IMR-90 (cell line): ENCODE results near the gene KLK12. TPM values are rescaled to one million over a fixed set of nuclear protein-coding genes. Genes with fewer than 3 reads are reported as not detected.

Source experiments
- ATAC-seq: fragments of 200-7000 bp; cut with Tn5 transposase; 2 replicates; pipeline ENCODE4 v1.9.1; 2020; ENCODE audit warnings: low read depth, mild to moderate bottlenecking, moderate library complexity
- BruUV-seq: library from RNA; stranded (reverse); fragments of 400-500 nt; replicated peaks from 2 replicates; lab custom pipeline; 2021; lab: Mats Ljungman, UMichigan
- CTCF ChIA-PET: fragments of 300-600 bp; formaldehyde crosslinking; extraction: SDS; loops from one replicate; lab custom pipeline; 2021; ENCODE audit warnings: antibody characterized with exemption; lab: Yijun Ruan, JAX
- POLR2A ChIA-PET: fragments of 300-600 bp; sonication (Branson Sonifier 250); formaldehyde crosslinking; loops from one replicate; lab custom pipeline; 2022; ENCODE audit warnings: antibody characterized with exemption; ENCODE audit not compliant: unreplicated experiment; lab: Charles Lee
- DNase-seq: peaks from one replicate; pipeline ENCODE4 v3.0.0; 2013
- H2AFZ ChIP-seq: replicated peaks from 2 replicates; pipeline ENCODE3; 2013; ENCODE audit warnings: low read length, mild to moderate bottlenecking; ENCODE audit not compliant: poor library complexity
- H2AK5ac ChIP-seq: 2 replicates; pipeline ENCODE4 v1.6.1; 2013; ENCODE audit warnings: low read depth, low read length, inconsistent platforms
- H2AK9ac ChIP-seq: replicated peaks from 2 replicates; pipeline ENCODE3; 2013; ENCODE audit warnings: mild to moderate bottlenecking, low read depth, low read length, moderate library complexity; ENCODE audit not compliant: poor library complexity
- H2BK120ac ChIP-seq: 2 replicates; pipeline ENCODE4 v1.6.1; 2013; ENCODE audit warnings: low read depth, low read length, inconsistent platforms
- H2BK15ac ChIP-seq: 3 replicates; pipeline ENCODE4 v1.6.1; 2013; ENCODE audit warnings: low read depth, low read length, inconsistent platforms
- H2BK20ac ChIP-seq: 2 replicates; pipeline ENCODE4 v1.6.1; 2013; ENCODE audit warnings: low read depth, mild to moderate bottlenecking, inconsistent platforms, low read length, moderate library complexity
- H2BK5ac ChIP-seq: 2 replicates; pipeline ENCODE4 v1.6.1; 2013; ENCODE audit warnings: mild to moderate bottlenecking, low read depth, low read length, inconsistent platforms; ENCODE audit not compliant: poor library complexity, severe bottlenecking
- H3K14ac ChIP-seq: replicated peaks from 2 replicates; pipeline ENCODE4 v1.6.1; 2013; ENCODE audit warnings: low read depth, low read length, inconsistent platforms
- H3K18ac ChIP-seq: 2 replicates; pipeline ENCODE4 v1.6.1; 2013; ENCODE audit warnings: low read depth, low read length, control low read depth
- H3K23ac ChIP-seq: 2 replicates; pipeline ENCODE4 v1.6.1; 2013; ENCODE audit warnings: low read depth, low read length, inconsistent platforms
- H3K27ac ChIP-seq: 2 replicates; pipeline ENCODE4 v1.5.1; 2013; ENCODE audit warnings: mild to moderate bottlenecking, control low read depth, low read length; ENCODE audit not compliant: insufficient read depth
- H3K27me3 ChIP-seq: 2 replicates; pipeline ENCODE4 v1.6.1; 2013; ENCODE audit warnings: low read length; ENCODE audit not compliant: control insufficient read depth, insufficient read depth
- H3K36me3 ChIP-seq: 2 replicates; pipeline ENCODE4 v1.6.1; 2013; ENCODE audit warnings: low read length, mixed read lengths; ENCODE audit not compliant: control insufficient read depth, insufficient read depth
- H3K4ac ChIP-seq: 2 replicates; pipeline ENCODE4 v1.6.1; 2013; ENCODE audit warnings: low read depth, low read length, inconsistent platforms
- H3K4me1 ChIP-seq: 2 replicates; pipeline ENCODE4 v1.6.1; 2013; ENCODE audit warnings: low read length, mixed read lengths; ENCODE audit not compliant: control insufficient read depth, insufficient read depth
- H3K4me2 ChIP-seq: 2 replicates; pipeline ENCODE4 v1.6.1; 2013; ENCODE audit warnings: low read depth, mild to moderate bottlenecking, control low read depth, low read length, moderate library complexity
- H3K4me3 ChIP-seq: 2 replicates; pipeline ENCODE4 v1.5.1; 2013; ENCODE audit warnings: low read depth, mild to moderate bottlenecking, control low read depth, low read length, moderate library complexity; ENCODE audit not compliant: insufficient read depth
- H3K56ac ChIP-seq: 2 replicates; pipeline ENCODE4 v1.6.1; 2013; ENCODE audit warnings: low read length, inconsistent platforms; ENCODE audit not compliant: insufficient read depth; ENCODE audit errors: extremely low read depth
- H3K79me1 ChIP-seq, 2 experiments: 2 replicates each; pipeline ENCODE4 v1.6.1; 2013; ENCODE audit warnings: low read length in 2 of 2, inconsistent platforms in 1 of 2, low read depth in 1 of 2
- H3K9ac ChIP-seq: 2 replicates; pipeline ENCODE4 v1.6.1; 2013; ENCODE audit warnings: low read depth, low read length, control low read depth
- H3K9me1 ChIP-seq: 2 replicates; pipeline ENCODE4 v1.6.1; 2013; ENCODE audit warnings: low read length, inconsistent platforms; ENCODE audit not compliant: insufficient read depth
- H3K9me3 ChIP-seq: 2 replicates; pipeline ENCODE4 v1.6.1; 2013; ENCODE audit warnings: low read length; ENCODE audit not compliant: control insufficient read depth, insufficient read depth
- H4K20me1 ChIP-seq: 2 replicates; pipeline ENCODE4 v1.6.1; 2013; ENCODE audit warnings: low read length, inconsistent platforms; ENCODE audit not compliant: insufficient read depth
- H4K5ac ChIP-seq: 2 replicates; pipeline ENCODE4 v1.6.1; 2013; ENCODE audit warnings: mild to moderate bottlenecking, low read depth, low read length, control low read depth
- H4K8ac ChIP-seq, 2 experiments: 2 replicates each; pipeline ENCODE4 v1.6.1; 2013; ENCODE audit warnings: low read depth in 2 of 2, low read length in 2 of 2, control low read depth in 1 of 2, inconsistent platforms in 1 of 2
- H4K91ac ChIP-seq: 2 replicates; pipeline ENCODE4 v1.6.1; 2013; ENCODE audit warnings: low read depth, low read length, inconsistent platforms; ENCODE audit not compliant: insufficient read depth
- CHD1 ChIP-seq: IDR thresholded peaks from 2 replicates; pipeline ENCODE4 v1.6.1; 2012; ENCODE audit warnings: low read depth, low read length, improper control_type of control experiment
- MAFK ChIP-seq: IDR thresholded peaks from 2 replicates; pipeline ENCODE4 v1.6.1; 2012; ENCODE audit warnings: low read depth, low read length, improper control_type of control experiment
- MAZ ChIP-seq: IDR thresholded peaks from 2 replicates; pipeline ENCODE4 v1.6.1; 2012; ENCODE audit warnings: low read depth, mild to moderate bottlenecking, low read length, improper control_type of control experiment, moderate library complexity, borderline replicate concordance
- RAD21 ChIP-seq: IDR thresholded peaks from 2 replicates; pipeline ENCODE4 v1.6.1; 2012; ENCODE audit warnings: low read length, improper control_type of control experiment
- RCOR1 ChIP-seq: IDR thresholded peaks from 2 replicates; pipeline ENCODE4 v1.6.1; 2012; ENCODE audit warnings: mild to moderate bottlenecking, low read length, improper control_type of control experiment; ENCODE audit not compliant: insufficient replicate concordance
- RFX5 ChIP-seq: IDR thresholded peaks from 2 replicates; pipeline ENCODE4 v1.8.0; 2012; ENCODE audit warnings: low read depth, mild to moderate bottlenecking, low read length, moderate library complexity
- WGBS, 2 experiments: methylation state at CpG; one replicate each; pipeline versions ENCODE4 v1.1.5 to v1.1.7; 2013; ENCODE audit warnings: missing lambda C conversion rate in 2 of 2; ENCODE audit not compliant: insufficient read length in 1 of 2; ENCODE audit errors: extremely low coverage in 2 of 2; 5-methylcytosine and 5-hydroxymethylcytosine counted together
- dilution Hi-C: fragments of 300-500 bp; cut with HindIII; formaldehyde crosslinking; loops from one replicate; pipeline ENCODE4 v1.14.3; 2018; ENCODE audit warnings: low sequenced_read_pairs; ENCODE audit not compliant: unreplicated experiment
- in situ Hi-C: fragments of 300-500 bp; cut with MboI; formaldehyde crosslinking; loops from 3 replicates; pipeline ENCODE4 v1.14.3; 2019; ENCODE audit warnings: low sequenced_read_pairs, inconsistent platforms, mixed read lengths
- intact Hi-C: fragments of 100-400 bp; cut with micrococcal nuclease; formaldehyde crosslinking; loops from 2 replicates; pipeline ENCODE4 v1.10.0; 2022
- polyA plus RNA-seq, 3 experiments: library from polyadenylated mRNA; depleted of rRNA; stranded (reverse); fragments of >200 nt; gene quantifications; 2 replicates each; pipeline ENCODE4 v1.2.3, GENCODE V29; 2012; ENCODE audit warnings: low replicate concordance in 1 of 3
- total RNA-seq: library from RNA; depleted of rRNA; stranded (reverse); fragments of >200 nt; gene quantifications from 2 replicates; pipeline ENCODE4 v1.2.3, GENCODE V29; 2012
- TF ChIP-seq, protein P1 (sequence below): conservative IDR thresholded peaks from 2 replicates; pipeline ENCODE4 v1.5.1; 2012; ENCODE audit warnings: mild to moderate bottlenecking, low read depth, low read length, improper control_type of control experiment
- TF ChIP-seq, protein P2 (sequence below): fragments of 150-350 bp; IDR thresholded peaks from 2 replicates; pipeline ENCODE4 v1.6.1; 2016; ENCODE audit warnings: low read depth, mild to moderate bottlenecking, low read length, moderate library complexity, borderline replicate concordance
- TF ChIP-seq, protein P3 (sequence below): fragments of 150-350 bp; IDR thresholded peaks from 2 replicates; pipeline ENCODE4 v1.6.1; 2017; ENCODE audit warnings: mild to moderate bottlenecking, antibody characterized with exemption, low read length, low read depth

The KLK12 gene
- total and polyA plus RNA-seq, 2 of the 4 experiments (the other 2 are of a cell fraction), result not detected

DNA sequence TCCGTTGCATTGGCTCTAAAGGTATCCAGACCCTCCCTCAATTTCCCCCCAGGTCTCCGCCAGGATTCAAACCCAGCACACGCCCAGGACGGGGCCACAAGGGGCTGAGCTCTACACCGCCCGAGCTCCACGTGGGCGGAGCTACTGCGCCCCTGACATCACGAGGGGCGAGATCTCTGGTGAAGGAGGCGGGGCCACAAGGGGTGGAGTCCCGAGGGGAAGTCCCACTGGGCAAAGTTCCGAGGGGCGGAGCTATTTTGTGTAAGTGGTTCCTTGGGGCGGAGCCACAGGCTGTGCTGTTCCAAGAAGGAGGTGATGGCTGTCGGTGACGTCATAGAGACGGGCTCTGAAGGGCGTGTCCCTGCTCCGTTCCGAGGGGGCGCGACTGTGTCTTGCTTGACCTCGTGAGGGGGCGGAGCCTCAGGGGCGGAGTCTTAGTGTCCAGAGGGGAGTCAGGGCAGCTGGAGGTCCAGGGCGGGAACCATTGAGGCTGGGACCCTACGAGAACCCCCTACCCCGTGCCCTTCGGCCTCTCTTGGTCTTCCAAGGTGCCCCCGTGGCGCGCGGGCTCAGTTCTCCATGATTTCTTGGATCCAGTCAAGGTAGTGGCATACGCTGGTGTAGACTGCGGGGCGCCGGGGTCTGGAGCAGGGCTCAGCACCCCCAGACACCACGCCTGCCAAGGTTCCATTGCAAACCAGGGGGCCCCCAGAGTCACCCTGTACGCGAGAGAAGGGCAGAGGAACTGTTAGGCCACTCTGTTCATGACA, 32.1 kb downstream of the KLK12 start:
- Histone ChIP-seq H3K4ac (no peak overlapping the region), H3K36me3 (no peaks in the 10 kb centered on the region), H2BK5ac (no peak overlapping the region), H2BK20ac (no peak overlapping the region), H3K14ac (no peak overlapping the region), H2BK15ac (no peak overlapping the region), H3K56ac (no peak overlapping the region), H3K9ac (no peak overlapping the region), H3K9me3 (peaks cover 10% of the 10 kb centered on the region), H3K23ac (no peak overlapping the region), H4K91ac (no peak overlapping the region), H2AK9ac (no peak overlapping the region), H4K20me1 (no peaks in the 10 kb centered on the region; the same call in 1 of the 2 replicates), H3K18ac (no peak overlapping the region), H3K4me1 (no peaks in the 10 kb centered on the region), H4K5ac (no peak overlapping the region), H2BK120ac (no peak overlapping the region), H3K4me2 (no peak overlapping the region), H3K9me1 (no peaks in the 10 kb centered on the region), H3K4me3 (no peak overlapping the region), H3K79me1 (no peaks in the 10 kb centered on the region), H3K27me3 (no peaks in the 10 kb centered on the region), H2AFZ (peak overlapping the region; percentile 2), H3K27ac (no peak overlapping the region), H2AK5ac (no peak overlapping the region), H4K8ac (no peak overlapping the region)
- CTCF ChIA-PET, result no interaction called here
- WGBS, 2 experiments, result 59% methylated on average over 14 of the region's 42 CpGs; no CpG with 5 or more reads in 1 of the 2 experiments
- no peak for TF ChIP-seq CHD1
- TF ChIP-seq, protein P1, sequence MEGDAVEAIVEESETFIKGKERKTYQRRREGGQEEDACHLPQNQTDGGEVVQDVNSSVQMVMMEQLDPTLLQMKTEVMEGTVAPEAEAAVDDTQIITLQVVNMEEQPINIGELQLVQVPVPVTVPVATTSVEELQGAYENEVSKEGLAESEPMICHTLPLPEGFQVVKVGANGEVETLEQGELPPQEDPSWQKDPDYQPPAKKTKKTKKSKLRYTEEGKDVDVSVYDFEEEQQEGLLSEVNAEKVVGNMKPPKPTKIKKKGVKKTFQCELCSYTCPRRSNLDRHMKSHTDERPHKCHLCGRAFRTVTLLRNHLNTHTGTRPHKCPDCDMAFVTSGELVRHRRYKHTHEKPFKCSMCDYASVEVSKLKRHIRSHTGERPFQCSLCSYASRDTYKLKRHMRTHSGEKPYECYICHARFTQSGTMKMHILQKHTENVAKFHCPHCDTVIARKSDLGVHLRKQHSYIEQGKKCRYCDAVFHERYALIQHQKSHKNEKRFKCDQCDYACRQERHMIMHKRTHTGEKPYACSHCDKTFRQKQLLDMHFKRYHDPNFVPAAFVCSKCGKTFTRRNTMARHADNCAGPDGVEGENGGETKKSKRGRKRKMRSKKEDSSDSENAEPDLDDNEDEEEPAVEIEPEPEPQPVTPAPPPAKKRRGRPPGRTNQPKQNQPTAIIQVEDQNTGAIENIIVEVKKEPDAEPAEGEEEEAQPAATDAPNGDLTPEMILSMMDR, result no peak
- no peak for TF ChIP-seq RCOR1
- no peak for TF ChIP-seq MAFK
- no peak for TF ChIP-seq RFX5
- TF ChIP-seq MAZ, result no peak
- TF ChIP-seq, protein P2, sequence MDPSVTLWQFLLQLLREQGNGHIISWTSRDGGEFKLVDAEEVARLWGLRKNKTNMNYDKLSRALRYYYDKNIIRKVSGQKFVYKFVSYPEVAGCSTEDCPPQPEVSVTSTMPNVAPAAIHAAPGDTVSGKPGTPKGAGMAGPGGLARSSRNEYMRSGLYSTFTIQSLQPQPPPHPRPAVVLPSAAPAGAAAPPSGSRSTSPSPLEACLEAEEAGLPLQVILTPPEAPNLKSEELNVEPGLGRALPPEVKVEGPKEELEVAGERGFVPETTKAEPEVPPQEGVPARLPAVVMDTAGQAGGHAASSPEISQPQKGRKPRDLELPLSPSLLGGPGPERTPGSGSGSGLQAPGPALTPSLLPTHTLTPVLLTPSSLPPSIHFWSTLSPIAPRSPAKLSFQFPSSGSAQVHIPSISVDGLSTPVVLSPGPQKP, result no peak
- TF ChIP-seq, protein P3, sequence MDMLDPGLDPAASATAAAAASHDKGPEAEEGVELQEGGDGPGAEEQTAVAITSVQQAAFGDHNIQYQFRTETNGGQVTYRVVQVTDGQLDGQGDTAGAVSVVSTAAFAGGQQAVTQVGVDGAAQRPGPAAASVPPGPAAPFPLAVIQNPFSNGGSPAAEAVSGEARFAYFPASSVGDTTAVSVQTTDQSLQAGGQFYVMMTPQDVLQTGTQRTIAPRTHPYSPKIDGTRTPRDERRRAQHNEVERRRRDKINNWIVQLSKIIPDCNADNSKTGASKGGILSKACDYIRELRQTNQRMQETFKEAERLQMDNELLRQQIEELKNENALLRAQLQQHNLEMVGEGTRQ, result no peak
- no peak for TF ChIP-seq RAD21
- in situ Hi-C loops, result no loop called here
- intact Hi-C loops, result no loop called here
- ATAC-seq (no peak), DNase-seq (no peak)
- no TSS peak for BruUV-seq
- dilution Hi-C loops, result no loop called here
- POLR2A ChIA-PET, result no interaction called here
